ENCODE results near the gene CFAP251.

- TF ChIP-seq CTCF (IDR thresholded peaks at IDR 0.05; ENCODE audit: extremely low read depth in 1 of 2, insufficient read depth in 1 of 2, low read depth in 1 of 2, low read length in 2 of 2), result no peak
- no peak for TF ChIP-seq POLR2A (IDR thresholded peaks at IDR 0.05; ENCODE audit: low read depth, low read length)
Measured at GRCh38 chr12:122049827-122050226, 131.4 kb downstream of the CFAP251 start.
